ENCODE data around the gene BCL11B.
"Not testable (repeated sequence)": the region's sequence is repeated elsewhere in the genome, so short reads cannot be mapped to it uniquely, and the experiment has no call there.

Gene BCL11B

GRCh38 chr14:99236386-99237138, 35.4 kb downstream of the BCL11B start:
- DNase-seq = no peak

GRCh38 chr14:99235582-99236320, 36.2 kb downstream of the BCL11B start:
- peak in 2 of 5 experiments; percentile 48 to 53 for DNase-seq

GRCh38 chr14:99234961-99235571, 36.9 kb downstream of the BCL11B start:
- peak; percentile 54 to 81 (median 78) for DNase-seq

- no peak for DNase-seq
Observed at GRCh38 chr14:99234355-99234754, 37.6 kb downstream of the BCL11B start.

GRCh38 chr14:99233222-99234035, 38.6 kb downstream of the BCL11B start:
- peak in 1 of 5 experiments; percentile 49 for DNase-seq

GRCh38 chr14:99232714-99233214, 39.2 kb downstream of the BCL11B start:
- DNase-seq = peak in 1 of 5 experiments; percentile 76

- DNase-seq = peak in 2 of 5 experiments; percentile 50 to 55
Observed at GRCh38 chr14:99231850-99232713, 39.9 kb downstream of the BCL11B start.

GRCh38 chr14:99231161-99231849, 40.7 kb downstream of the BCL11B start:
- DNase-seq = peak in 1 of 5 experiments; percentile 36

- peak; percentile 57 to 95 (median 84) for DNase-seq
Observed at GRCh38 chr14:99230208-99231151, 41.5 kb downstream of the BCL11B start.

- DNase-seq = peak in 2 of 5 experiments; percentile 47 to 62
Observed at GRCh38 chr14:99229654-99230207, 42.3 kb downstream of the BCL11B start.

- DNase-seq = not testable (repeated sequence)
Observed at GRCh38 chr14:99228760-99229159, 43.2 kb downstream of the BCL11B start.

GRCh38 chr14:99226687-99227086, 45.3 kb downstream of the BCL11B start:
- no peak for DNase-seq

GRCh38 chr14:99225436-99226203, 46.4 kb downstream of the BCL11B start:
- peak in 1 of 5 experiments; percentile 55 for DNase-seq

- DNase-seq = no peak
Observed at GRCh38 chr14:99224948-99225347, 47.0 kb downstream of the BCL11B start.

GRCh38 chr14:99224116-99224910, 47.7 kb downstream of the BCL11B start:
- no peak for DNase-seq

- DNase-seq = no peak
Observed at GRCh38 chr14:99221445-99221844, 50.6 kb downstream of the BCL11B start.

Data from T-helper 2 cell (primary cell).